ENCODE results near the gene ZNF692.
"Not testable (repeated sequence)": the region's sequence is repeated elsewhere in the genome, so short reads cannot be mapped to it uniquely, and the experiment has no call there.

The ZNF692 gene

GRCh38 chr1:248894837-248895236 is 36.0 kb upstream of the ZNF692 start:
- H3K4me1 ChIP-seq (ENCODE audit: control insufficient read depth, insufficient read depth, low read length): peaks cover 6% of the 10 kb centered on the region
- H3K36me3 ChIP-seq (ENCODE audit: control insufficient read depth, insufficient read depth, low read length): no peaks in the 10 kb centered on the region
- H3K9me3 ChIP-seq (ENCODE audit: control insufficient read depth, low read length): no peaks in the 10 kb centered on the region
- H3K27ac ChIP-seq (ENCODE audit: insufficient read depth, low read depth, low read length, poor library complexity, severe bottlenecking): no peak overlapping the region
- no peaks in the 10 kb centered on the region for H3K27me3 ChIP-seq (ENCODE audit: control insufficient read depth, insufficient read depth, low read length, poor library complexity, severe bottlenecking)
- H3K4me3 ChIP-seq (ENCODE audit: insufficient read depth, low read depth, low read length): no peak overlapping the region

- H3K36me3 ChIP-seq (ENCODE audit: control insufficient read depth, insufficient read depth, low read length): no peaks in the 10 kb centered on the region
- H3K4me3 ChIP-seq (ENCODE audit: insufficient read depth, low read depth, low read length): no peak overlapping the region
- peaks cover under 1% of the 10 kb centered on the region for H3K4me1 ChIP-seq (ENCODE audit: control insufficient read depth, insufficient read depth, low read length)
- no peak overlapping the region for H3K27ac ChIP-seq (ENCODE audit: insufficient read depth, low read depth, low read length, poor library complexity, severe bottlenecking)
- 88% methylated on average over 1 of the region's 1 CpG for WGBS, 2 experiments
- H3K9me3 ChIP-seq (ENCODE audit: control insufficient read depth, low read length): no peaks in the 10 kb centered on the region
- H3K27me3 ChIP-seq (ENCODE audit: control insufficient read depth, insufficient read depth, low read length, poor library complexity, severe bottlenecking): no peaks in the 10 kb centered on the region
These were observed 33.7 kb upstream of the ZNF692 start for GRCh38 chr1:248892590-248892989.

- Histone ChIP-seq H3K9me3 (ENCODE audit: control insufficient read depth, low read length) (no peaks in the 10 kb centered on the region), H3K4me3 (ENCODE audit: insufficient read depth, low read depth, low read length) (no peak overlapping the region), H3K27ac (ENCODE audit: insufficient read depth, low read depth, low read length, poor library complexity, severe bottlenecking) (no peak overlapping the region), H3K36me3 (ENCODE audit: control insufficient read depth, insufficient read depth, low read length) (no peaks in the 10 kb centered on the region), H3K27me3 (ENCODE audit: control insufficient read depth, insufficient read depth, low read length, poor library complexity, severe bottlenecking) (no peaks in the 10 kb centered on the region), H3K4me1 (ENCODE audit: control insufficient read depth, insufficient read depth, low read length) (no peaks in the 10 kb centered on the region)
- 94 to 100% methylated on average over 2 of the region's 2 CpGs for WGBS, 2 experiments
These were observed 32.9 kb upstream of the ZNF692 start for GRCh38 chr1:248891758-248892157.

GRCh38 chr1:248890549-248891498 is 31.9 kb upstream of the ZNF692 start:
- WGBS, 2 experiments: 88 to 91% methylated on average over 9 of the region's 9 CpGs
- Histone ChIP-seq H3K9me3 (ENCODE audit: control insufficient read depth, low read length) (no peaks in the 10 kb centered on the region), H3K36me3 (ENCODE audit: control insufficient read depth, insufficient read depth, low read length) (no peaks in the 10 kb centered on the region), H3K4me1 (ENCODE audit: control insufficient read depth, insufficient read depth, low read length) (peaks cover 4% of the 10 kb centered on the region), H3K27me3 (ENCODE audit: control insufficient read depth, insufficient read depth, low read length, poor library complexity, severe bottlenecking) (no peaks in the 10 kb centered on the region), H3K4me3 (ENCODE audit: insufficient read depth, low read depth, low read length) (no peak overlapping the region), H3K27ac (ENCODE audit: insufficient read depth, low read depth, low read length, poor library complexity, severe bottlenecking) (no peak overlapping the region)

- not testable (repeated sequence) for H3K27me3 ChIP-seq (ENCODE audit: control insufficient read depth, insufficient read depth, low read length, poor library complexity, severe bottlenecking); H3K4me3 ChIP-seq (ENCODE audit: insufficient read depth, low read depth, low read length); H3K36me3 ChIP-seq (ENCODE audit: control insufficient read depth, insufficient read depth, low read length); H3K27ac ChIP-seq (ENCODE audit: insufficient read depth, low read depth, low read length, poor library complexity, severe bottlenecking); H3K9me3 ChIP-seq (ENCODE audit: control insufficient read depth, low read length); H3K4me1 ChIP-seq (ENCODE audit: control insufficient read depth, insufficient read depth, low read length)
- WGBS, 2 experiments: 80 to 85% methylated on average over 8 to 9 of the region's 10 CpGs
These were observed 31.0 kb upstream of the ZNF692 start for GRCh38 chr1:248889914-248890243.

- peak overlapping the region; percentile 11 for H3K27ac ChIP-seq (ENCODE audit: insufficient read depth, low read depth, low read length, poor library complexity, severe bottlenecking)
- H3K4me3 ChIP-seq (ENCODE audit: insufficient read depth, low read depth, low read length): no peak overlapping the region
- peaks cover 4% of the 10 kb centered on the region for H3K4me1 ChIP-seq (ENCODE audit: control insufficient read depth, insufficient read depth, low read length)
- H3K27me3 ChIP-seq (ENCODE audit: control insufficient read depth, insufficient read depth, low read length, poor library complexity, severe bottlenecking): no peaks in the 10 kb centered on the region
- WGBS, 2 experiments: 13 to 18% methylated on average over 1 of the region's 1 CpG
- H3K36me3 ChIP-seq (ENCODE audit: control insufficient read depth, insufficient read depth, low read length): no peaks in the 10 kb centered on the region
- H3K9me3 ChIP-seq (ENCODE audit: control insufficient read depth, low read length): no peaks in the 10 kb centered on the region
These were observed 27.5 kb upstream of the ZNF692 start for GRCh38 chr1:248886237-248886895.

GRCh38 chr1:248885646-248886045 is 26.8 kb upstream of the ZNF692 start:
- Histone ChIP-seq H3K36me3 (ENCODE audit: control insufficient read depth, insufficient read depth, low read length) (no peaks in the 10 kb centered on the region), H3K27me3 (ENCODE audit: control insufficient read depth, insufficient read depth, low read length, poor library complexity, severe bottlenecking) (no peaks in the 10 kb centered on the region), H3K9me3 (ENCODE audit: control insufficient read depth, low read length) (no peaks in the 10 kb centered on the region), H3K4me3 (ENCODE audit: insufficient read depth, low read depth, low read length) (no peak overlapping the region), H3K4me1 (ENCODE audit: control insufficient read depth, insufficient read depth, low read length) (peaks cover 4% of the 10 kb centered on the region), H3K27ac (ENCODE audit: insufficient read depth, low read depth, low read length, poor library complexity, severe bottlenecking) (no peak overlapping the region)
- WGBS, 2 experiments: 71 to 80% methylated on average over 1 of the region's 1 CpG

GRCh38 chr1:248884632-248885295 is 25.9 kb upstream of the ZNF692 start:
- no peak overlapping the region for H3K27ac ChIP-seq (ENCODE audit: insufficient read depth, low read depth, low read length, poor library complexity, severe bottlenecking)
- peaks cover 4% of the 10 kb centered on the region for H3K4me1 ChIP-seq (ENCODE audit: control insufficient read depth, insufficient read depth, low read length)
- H3K27me3 ChIP-seq (ENCODE audit: control insufficient read depth, insufficient read depth, low read length, poor library complexity, severe bottlenecking): no peaks in the 10 kb centered on the region
- H3K36me3 ChIP-seq (ENCODE audit: control insufficient read depth, insufficient read depth, low read length): no peaks in the 10 kb centered on the region
- H3K4me3 ChIP-seq (ENCODE audit: insufficient read depth, low read depth, low read length): no peak overlapping the region
- WGBS, 2 experiments: 93 to 100% methylated on average over 1 of the region's 1 CpG
- H3K9me3 ChIP-seq (ENCODE audit: control insufficient read depth, low read length): no peaks in the 10 kb centered on the region

- 92 to 95% methylated on average over 6 to 7 of the region's 7 CpGs for WGBS, 2 experiments
- not testable (repeated sequence) for H3K9me3 ChIP-seq (ENCODE audit: control insufficient read depth, low read length)
These were observed 23.5 kb upstream of the ZNF692 start for GRCh38 chr1:248882427-248882826.

GRCh38 chr1:248881261-248881660 is 22.4 kb upstream of the ZNF692 start:
- Histone ChIP-seq H3K4me3 (ENCODE audit: insufficient read depth, low read depth, low read length) (no peak overlapping the region), H3K27ac (ENCODE audit: insufficient read depth, low read depth, low read length, poor library complexity, severe bottlenecking) (no peak overlapping the region), H3K4me1 (ENCODE audit: control insufficient read depth, insufficient read depth, low read length) (no peaks in the 10 kb centered on the region), H3K27me3 (ENCODE audit: control insufficient read depth, insufficient read depth, low read length, poor library complexity, severe bottlenecking) (no peaks in the 10 kb centered on the region), H3K9me3 (ENCODE audit: control insufficient read depth, low read length) (no peaks in the 10 kb centered on the region), H3K36me3 (ENCODE audit: control insufficient read depth, insufficient read depth, low read length) (no peaks in the 10 kb centered on the region)
- WGBS, 2 experiments: 80 to 96% methylated on average over 1 of the region's 1 CpG

More at GRCh38 chr1:248882427-248882826, 23.5 kb upstream of the ZNF692 start:
- H3K27me3 ChIP-seq (ENCODE audit: control insufficient read depth, insufficient read depth, low read length, poor library complexity, severe bottlenecking); H3K4me1 ChIP-seq (ENCODE audit: control insufficient read depth, insufficient read depth, low read length); H3K27ac ChIP-seq (ENCODE audit: insufficient read depth, low read depth, low read length, poor library complexity, severe bottlenecking); H3K36me3 ChIP-seq (ENCODE audit: control insufficient read depth, insufficient read depth, low read length); H3K4me3 ChIP-seq (ENCODE audit: insufficient read depth, low read depth, low read length): not testable (repeated sequence)

Measured in ectodermal cell (in vitro differentiated cells).